Measurements from ENCODE around the gene EVA1B. TPM values are rescaled to one million over a fixed set of nuclear protein-coding genes. Genes with fewer than 3 reads are reported as not detected.

EVA1B gene
- 25.7 TPM for total RNA-seq

GRCh38 chr1:36323636-36324352 is at the start of gene EVA1B:
EVA1B (minus strand) TSS chr1:36323645; CDS start chr1:36323037, 608 bp downstream.
- peak; percentile 85 for DNase-seq

DNA sequence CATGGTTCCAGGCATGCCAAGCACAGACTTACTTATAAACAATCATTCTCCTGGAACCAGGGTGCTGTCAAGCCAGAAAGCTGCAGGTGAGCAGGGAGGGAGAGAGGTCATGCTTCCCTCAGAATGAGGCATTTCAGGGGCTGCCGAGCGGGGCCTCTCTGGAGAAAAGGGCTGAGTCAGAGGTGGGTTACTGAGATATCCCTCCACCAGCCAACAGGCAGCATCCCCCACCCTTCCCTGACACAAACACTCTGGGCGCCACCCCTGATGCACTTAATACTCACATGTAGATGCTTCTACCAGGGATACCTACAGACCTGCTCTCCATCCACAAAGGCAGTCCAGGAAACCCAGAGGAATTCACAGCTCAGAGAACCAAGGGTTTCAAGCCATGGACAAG is 49.2 kb upstream of the EVA1B start:
- no peak for DNase-seq

DNA sequence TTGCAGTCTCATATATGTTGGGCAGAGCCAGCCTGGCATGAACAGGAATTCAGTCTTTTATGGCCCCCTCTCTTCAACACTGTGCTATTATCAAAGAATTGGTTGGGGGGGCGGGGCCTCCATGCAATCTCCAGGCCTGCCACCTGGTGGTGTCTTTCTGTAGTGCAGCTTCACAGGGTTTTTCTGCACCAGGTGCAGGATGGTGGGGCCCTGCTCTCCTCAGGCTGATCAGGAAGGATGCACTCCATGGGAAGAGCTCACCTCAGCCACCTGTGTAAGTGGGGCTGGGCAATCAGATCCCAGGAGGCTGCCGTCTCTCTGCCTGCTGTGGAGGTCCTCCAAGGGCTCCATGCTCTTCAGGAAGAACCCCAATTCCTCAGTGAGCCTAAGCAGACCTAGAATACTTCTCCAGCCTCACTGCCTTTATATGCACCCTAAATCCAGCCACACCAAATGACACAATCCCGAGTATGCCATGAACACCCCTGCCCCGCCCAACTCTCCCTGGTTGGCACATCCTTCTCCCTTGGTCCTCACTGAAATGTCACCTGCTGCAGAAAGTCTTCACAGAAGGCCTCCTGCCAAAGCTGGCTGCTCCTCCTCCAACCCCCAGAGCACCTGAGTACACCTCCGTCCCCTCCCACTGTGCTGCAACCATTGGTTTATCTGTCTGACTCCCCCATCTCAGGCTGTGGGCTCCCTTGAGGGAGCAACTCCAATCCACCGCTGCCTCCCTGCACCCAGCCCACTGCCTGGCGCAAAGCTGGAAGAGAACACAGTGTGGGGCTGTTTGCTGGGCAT is 45.8 kb upstream of the EVA1B start:
- DNase-seq, result peak; percentile 90

- no peak for DNase-seq
Observed at GRCh38 chr1:36367798-36368197, 44.4 kb upstream of the EVA1B start.

DNA sequence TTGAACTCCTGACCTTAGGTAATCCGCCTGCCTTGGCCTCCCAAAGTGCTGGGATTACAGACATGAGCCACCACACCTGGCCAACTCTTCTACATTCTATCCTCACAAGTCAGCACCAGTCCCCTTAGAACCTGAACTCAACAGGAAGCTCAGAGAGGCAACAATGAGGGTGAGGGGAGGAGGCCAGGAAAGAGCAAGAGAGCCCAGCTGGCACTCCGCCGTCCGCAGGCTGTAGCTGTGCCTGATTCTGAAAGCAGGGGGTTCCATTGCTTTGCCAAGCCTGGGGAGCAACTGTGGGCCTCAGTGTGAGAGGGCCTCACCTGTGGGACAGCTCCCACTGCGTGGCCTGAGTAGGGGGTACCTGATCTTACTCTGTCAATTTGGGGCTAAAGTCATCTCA is 43.6 kb upstream of the EVA1B start:
- no peak for DNase-seq

DNA sequence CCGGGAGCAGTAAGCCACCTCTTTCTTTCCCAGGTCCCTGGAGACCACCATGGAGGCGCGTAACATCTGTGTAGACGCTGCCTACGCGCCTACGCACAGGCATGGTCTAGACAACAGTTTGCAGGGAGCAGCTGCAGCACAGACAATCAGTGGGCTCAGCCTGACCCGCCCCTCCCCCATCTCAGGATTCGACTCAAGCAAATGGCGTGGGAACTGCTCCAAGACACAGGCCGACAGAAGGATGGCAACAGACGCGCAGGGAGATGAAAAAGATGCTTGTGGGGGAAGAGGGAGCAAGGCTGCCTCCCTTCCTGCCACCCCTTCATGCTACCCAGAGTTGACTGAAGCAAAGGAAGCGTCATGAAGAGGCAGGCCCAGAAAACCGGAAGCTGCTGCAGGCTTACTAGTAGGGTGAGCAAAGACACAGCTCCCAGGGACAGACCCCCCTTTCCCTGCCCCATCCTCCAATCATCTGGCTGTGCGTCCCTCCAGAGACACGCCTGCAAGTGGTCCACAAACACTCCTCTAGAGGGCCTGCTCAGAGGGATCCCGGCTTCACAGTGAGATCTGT is 42.7 kb upstream of the EVA1B start:
- DNase-seq, result peak; percentile 95

DNA sequence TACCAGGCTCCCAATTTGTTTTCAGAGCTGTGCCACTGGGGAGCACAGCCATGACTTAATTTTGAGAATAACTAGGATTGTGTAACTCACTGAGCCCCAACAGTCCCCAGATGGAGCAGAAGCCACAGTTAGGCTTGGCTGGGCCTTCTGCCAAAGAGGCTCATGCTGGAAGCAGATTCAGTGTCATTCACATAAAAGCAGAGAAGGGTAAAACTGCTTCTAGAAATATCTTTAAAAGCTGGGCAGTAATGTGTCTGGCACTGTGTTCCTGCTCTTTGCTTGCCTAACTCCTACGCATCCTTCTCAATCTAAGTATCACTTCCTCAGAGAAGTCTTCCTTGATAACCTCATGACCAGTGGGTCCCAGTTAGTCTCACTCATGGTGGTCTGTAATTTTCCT is 41.9 kb upstream of the EVA1B start:
- peak; percentile 62 for DNase-seq

DNA sequence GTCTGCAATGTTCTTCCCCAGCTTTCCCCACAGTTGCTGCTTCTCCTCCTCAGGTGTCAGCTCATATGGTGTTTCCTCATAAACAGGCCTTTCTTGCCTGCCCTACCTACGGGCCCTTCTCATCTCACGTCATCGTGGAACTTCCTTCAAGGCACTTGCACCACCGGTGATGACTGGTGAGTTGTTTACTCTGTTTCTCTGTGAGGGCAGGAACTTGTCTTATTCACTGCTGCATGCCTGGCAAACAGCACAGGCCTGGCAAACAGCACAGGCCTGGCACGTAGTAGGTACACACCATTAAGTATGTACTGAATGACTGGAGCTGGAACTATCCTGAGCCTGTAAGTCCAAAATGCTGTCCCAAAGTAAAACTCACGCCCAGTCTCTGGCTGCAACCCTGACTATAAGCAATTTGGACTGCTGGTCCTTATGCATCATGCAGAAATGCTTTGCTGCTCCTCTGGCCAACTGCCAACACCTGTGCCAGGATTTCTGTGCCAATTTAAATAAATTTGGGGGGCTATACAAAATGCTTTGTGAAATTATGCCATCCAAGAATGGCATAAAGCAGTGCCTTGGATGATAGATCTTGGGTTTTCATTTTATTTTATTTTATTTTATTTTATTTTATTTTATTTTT is 36.6 kb upstream of the EVA1B start:
- no peak for DNase-seq

DNA sequence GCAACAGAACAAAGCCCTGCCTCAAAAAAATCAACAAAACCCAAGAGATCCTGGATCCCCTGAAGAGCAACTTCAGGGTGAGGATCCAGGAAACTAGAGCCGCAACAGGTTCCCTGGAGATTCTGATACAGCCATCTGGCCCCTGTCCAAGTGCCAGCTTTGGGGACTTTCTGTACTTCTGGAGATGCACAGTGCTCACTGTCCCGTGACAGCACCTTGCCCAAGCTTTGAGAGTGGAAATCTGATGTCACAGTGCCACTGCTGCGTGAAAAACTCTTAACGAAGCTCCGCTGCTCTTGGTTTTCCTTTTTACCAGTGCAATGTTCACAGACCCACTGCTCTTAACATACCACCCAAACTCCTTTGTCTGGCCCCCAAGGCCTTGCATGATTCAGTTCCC is 35.9 kb upstream of the EVA1B start:
- DNase-seq, result no peak

GRCh38 chr1:36358514-36359084 is 35.2 kb upstream of the EVA1B start:
- DNase-seq, result no peak

GRCh38 chr1:36355811-36356210 is 32.4 kb upstream of the EVA1B start:
- no peak for DNase-seq

- no peak for DNase-seq
Observed at GRCh38 chr1:36354486-36354885, 31.0 kb upstream of the EVA1B start.

DNA sequence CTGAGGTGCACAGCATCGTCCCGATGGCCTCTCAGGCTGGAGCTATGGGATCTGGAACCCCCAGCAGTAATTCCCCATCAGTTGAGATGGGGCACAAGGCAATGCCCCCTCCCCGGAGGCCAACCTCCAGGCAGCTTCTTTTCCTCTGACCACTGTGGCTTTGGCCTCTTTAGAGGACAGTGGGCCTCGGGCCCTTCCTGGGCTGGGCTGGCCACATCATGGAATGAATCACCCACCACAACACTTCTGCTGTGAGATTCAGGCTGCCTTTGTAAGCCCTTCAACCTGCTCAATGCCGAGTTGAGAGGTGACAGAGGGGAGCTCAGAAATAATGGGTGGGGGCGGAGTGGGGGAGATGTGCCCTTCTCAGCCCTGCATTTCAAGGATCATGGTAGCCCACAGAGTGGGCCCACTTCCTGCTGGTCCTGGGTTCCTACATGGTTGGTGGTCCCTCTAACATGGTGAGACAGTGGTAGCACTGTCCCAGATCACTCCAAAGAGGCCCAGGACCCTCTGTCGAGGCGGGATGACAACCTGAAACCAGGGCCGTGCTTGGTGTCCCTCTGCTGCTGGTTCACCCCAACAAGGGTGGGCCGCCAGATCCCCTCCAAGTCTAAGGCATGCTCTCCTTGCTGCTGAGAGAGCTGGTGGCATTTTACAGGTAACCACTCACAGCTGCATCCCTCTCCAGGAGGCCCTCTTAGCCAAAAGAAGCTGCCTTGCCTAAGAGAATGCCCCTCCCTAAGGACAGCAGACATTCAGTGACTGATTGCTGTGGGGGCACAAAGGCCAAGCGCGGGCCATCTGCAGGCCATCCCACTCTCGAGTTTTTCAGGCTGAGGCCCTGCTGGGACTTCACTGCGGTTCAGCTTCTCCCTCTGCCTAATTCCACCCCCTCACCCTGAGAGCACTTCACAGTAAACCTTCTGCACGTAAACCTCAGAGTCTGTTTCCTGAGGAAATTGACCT is 29.7 kb upstream of the EVA1B start:
- no peak for DNase-seq

DNA sequence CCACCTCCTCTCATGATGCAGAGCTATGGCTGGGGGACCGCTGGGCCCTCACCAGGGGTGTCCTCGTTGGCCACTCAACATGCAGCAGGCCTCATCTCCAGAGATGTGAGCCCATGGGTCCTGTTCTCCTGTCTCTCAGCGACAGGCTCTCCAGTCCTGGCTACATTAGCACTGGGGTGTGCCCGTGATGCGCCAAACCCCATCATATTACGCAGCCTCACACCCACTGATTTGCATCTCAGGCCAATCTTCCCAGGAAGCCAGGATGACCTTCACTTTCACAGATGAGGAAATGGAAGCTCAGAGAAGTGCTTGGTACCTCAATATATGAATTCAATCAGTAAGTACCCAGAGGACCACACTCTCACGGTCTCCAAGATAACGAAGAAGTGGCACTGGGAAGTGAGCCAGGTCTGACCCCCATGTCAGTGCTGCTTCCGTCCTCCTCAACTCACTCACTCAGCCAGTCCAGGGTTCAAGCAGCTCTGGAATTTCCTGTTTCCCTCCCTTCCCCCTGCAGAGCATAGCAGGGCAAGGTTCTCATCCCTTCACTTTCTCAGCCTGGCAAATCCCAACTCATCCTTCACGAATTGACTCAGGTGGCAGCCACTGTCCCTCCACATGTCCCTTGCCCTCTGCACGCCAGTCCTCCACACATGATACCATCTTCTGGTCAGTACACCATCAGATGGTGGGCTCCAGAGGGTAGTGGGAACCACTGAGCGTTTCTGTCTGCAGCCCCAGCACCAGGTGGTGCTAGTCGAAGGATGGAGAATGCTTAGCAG is 28.9 kb upstream of the EVA1B start:
- DNase-seq, result no peak

GRCh38 chr1:36351227-36351977 is 28.0 kb upstream of the EVA1B start:
- DNase-seq, result peak; percentile 42

- DNase-seq, result peak; percentile 50
Observed at GRCh38 chr1:36350659-36351226, 27.3 kb upstream of the EVA1B start.

- no peak for DNase-seq
Observed at GRCh38 chr1:36349839-36350238, 26.4 kb upstream of the EVA1B start.

GRCh38 chr1:36349241-36349671 is 25.8 kb upstream of the EVA1B start:
- no peak for DNase-seq

DNA sequence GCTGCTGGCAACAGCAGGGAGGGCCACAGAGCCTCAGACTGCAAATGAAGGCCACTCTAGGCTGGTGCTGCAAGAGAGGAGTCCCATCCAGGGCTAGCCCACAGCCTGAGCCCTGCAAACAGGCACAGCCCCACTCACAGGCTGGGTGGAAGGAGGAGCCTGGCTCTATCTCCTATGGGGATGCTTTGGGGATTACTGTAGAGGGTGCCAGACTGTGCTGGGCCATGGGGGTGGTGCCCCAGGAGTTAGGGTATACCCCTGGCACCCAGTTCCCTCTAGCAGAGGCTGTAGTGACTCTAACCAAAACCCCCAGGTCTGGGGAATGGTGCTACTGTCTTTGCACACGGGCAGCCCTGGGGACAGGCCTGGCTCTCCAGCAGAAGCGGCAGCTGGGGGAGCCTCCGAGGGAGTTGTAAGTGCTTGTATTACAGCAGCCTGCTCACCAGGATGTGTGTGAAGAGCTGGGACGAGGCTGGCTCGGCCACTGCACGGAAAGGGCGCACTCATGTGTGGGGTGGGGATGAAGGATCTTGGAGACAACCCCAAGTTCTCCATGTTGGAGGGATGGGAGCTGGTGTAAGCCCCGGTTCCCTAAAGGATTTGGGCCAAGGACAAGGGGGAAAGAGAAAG is 23.4 kb upstream of the EVA1B start:
- no peak for DNase-seq
